ENCODE measurements around the gene ENTR1.

- TF ChIP-seq EP300 (IDR thresholded peaks at IDR 0.05; ENCODE audit: borderline replicate concordance) (no peak), REST (IDR thresholded peaks at IDR 0.05; ENCODE audit: low read depth) (no peak), RAD21 (IDR thresholded peaks at IDR 0.05; ENCODE audit: low read depth) (no peak)
These were observed 29.1 kb downstream of the ENTR1 start for GRCh38 chr9:136381311-136381710.

Data from Ishikawa (cell line).